Activated CD8-positive, alpha-beta T cell treated with anti-CD3 and anti-CD28 coated beads, Interleukin-2, amount 10 ng/mL, durations not matched to agents 7 days and 5 days (primary cell): ENCODE results near the gene TSPAN17. TPM values are rescaled to one million over a fixed set of nuclear protein-coding genes. Genes with fewer than 3 reads are reported as not detected.
A peak's percentile ranks its signal among the peaks of the same experiment; 100 is the strongest.

Source experiments
- ATAC-seq: fragments of 150-1000 bp; cut with Tn5 transposase; one replicate; pipeline ENCODE4 v1.10.0; 2021; ENCODE audit warnings: moderate library complexity
- CTCF ChIA-PET: fragments of 350-600 bp; sonication (Branson Sonifier 250); formaldehyde crosslinking; loops from one replicate; lab custom pipeline; 2021; ENCODE audit warnings: antibody characterized with exemption; lab: Charles Lee
- POLR2A ChIA-PET: fragments of 350-600 bp; sonication (Branson Sonifier 250); formaldehyde crosslinking; loops from one replicate; lab custom pipeline; 2021; ENCODE audit warnings: antibody characterized with exemption; lab: Charles Lee
- DNase-seq: peaks from one replicate; pipeline ENCODE4 v3.0.0-alpha.2; 2020
- H3K27ac Mint-ChIP-seq: one replicate; pipeline ENCODE4 v1.8.0; 2021; ENCODE audit warnings: mild to moderate bottlenecking, mixed read lengths
- H3K27me3 Mint-ChIP-seq: one replicate; pipeline ENCODE4 v1.8.0; 2021; ENCODE audit warnings: low read depth, mixed read lengths
- H3K36me3 Mint-ChIP-seq: one replicate; pipeline ENCODE4 v1.8.0; 2021; ENCODE audit warnings: low read depth, mixed read lengths
- H3K4me1 Mint-ChIP-seq: one replicate; pipeline ENCODE4 v1.8.0; 2021; ENCODE audit warnings: low read depth, mixed read lengths
- H3K4me3 Mint-ChIP-seq: one replicate; pipeline ENCODE4 v1.8.0; 2021; ENCODE audit warnings: mild to moderate bottlenecking, mixed read lengths
- H3K9me3 Mint-ChIP-seq: one replicate; pipeline ENCODE4 v1.8.0; 2022; ENCODE audit warnings: mixed read lengths; ENCODE audit not compliant: insufficient read depth
- total RNA-seq, 2 experiments: library from RNA; stranded (reverse); gene quantifications; one replicate each; pipeline ENCODE4 v1.2.3, GENCODE V29; 2021

Gene TSPAN17
- total RNA-seq, 2 experiments from 2014 or later: 41.6 to 47.4 TPM

- no peak overlapping the region for H3K4me3 Mint-ChIP-seq
- H3K27ac Mint-ChIP-seq: no peak overlapping the region
- H3K9me3 Mint-ChIP-seq: no peaks in the 10 kb centered on the region
- peaks cover 13% of the 10 kb centered on the region for H3K4me1 Mint-ChIP-seq
- DNase-seq (no peak), ATAC-seq (no peak)
- POLR2A ChIA-PET: interaction anchor here (1.0 kb wide), 1 partner anchor 21 kb away, joined by 4 read pairs; no protein-coding TSS in a partner anchor
- CTCF ChIA-PET: no interaction called here
- H3K27me3 Mint-ChIP-seq: peaks cover 58% of the 10 kb centered on the region
- no peaks in the 10 kb centered on the region for H3K36me3 Mint-ChIP-seq
Measured at GRCh38 chr5:176625512-176625911, 21.8 kb upstream of the TSPAN17 start.

DNA sequence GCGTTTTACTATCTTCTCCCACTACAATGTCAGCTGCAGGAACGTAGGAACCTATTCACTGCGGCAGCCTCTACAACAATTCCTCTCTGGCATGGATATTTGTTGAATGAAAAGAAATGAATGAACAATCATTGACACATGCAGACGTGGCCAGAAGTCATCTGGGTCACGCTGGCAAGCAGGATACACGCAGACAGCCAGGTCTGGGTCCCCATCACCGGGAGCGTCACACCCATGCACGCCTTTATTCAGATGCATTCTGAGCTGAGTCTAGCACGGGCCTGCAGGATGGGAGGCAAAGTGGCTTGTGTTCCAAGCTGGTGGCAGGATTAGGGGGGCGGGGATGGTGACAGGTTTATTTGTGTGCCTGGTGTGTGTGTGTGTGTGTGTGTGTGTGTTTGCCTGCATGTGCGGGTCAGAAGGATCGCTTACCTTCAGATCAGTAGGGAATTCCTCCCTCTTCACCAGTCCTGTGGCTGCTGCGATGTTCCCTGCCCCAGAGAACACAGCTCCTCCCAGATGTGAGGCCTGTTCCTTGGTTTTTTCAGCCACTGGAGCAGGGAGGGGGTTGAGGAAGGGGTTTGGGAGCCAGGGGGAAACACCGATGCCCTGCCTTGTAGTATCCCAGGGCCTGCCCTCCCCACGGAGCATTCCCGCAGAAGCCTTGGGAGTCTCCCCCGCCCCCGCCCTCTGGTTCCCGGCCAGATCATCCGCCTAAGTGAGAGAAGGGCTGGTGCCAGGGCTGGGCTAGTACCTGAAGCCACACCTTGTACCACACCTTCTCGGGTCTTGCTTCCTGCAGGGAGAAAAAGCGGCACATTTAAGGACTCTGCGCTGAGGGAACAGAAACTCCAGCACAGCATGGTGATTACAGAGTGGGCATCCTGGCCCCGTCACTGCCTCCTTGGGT lies 21.1 kb upstream of the TSPAN17 start:
- POLR2A ChIA-PET: interaction anchor here (1.0 kb wide), 1 partner anchor 21 kb away, joined by 4 read pairs; no protein-coding TSS in a partner anchor

GRCh38 chr5:176626876-176627236 lies 20.4 kb upstream of the TSPAN17 start:
- H3K36me3 Mint-ChIP-seq: no peaks in the 10 kb centered on the region
- ATAC-seq (no peak), DNase-seq (no peak)
- peaks cover 16% of the 10 kb centered on the region for H3K4me1 Mint-ChIP-seq
- no peaks in the 10 kb centered on the region for H3K9me3 Mint-ChIP-seq
- H3K27me3 Mint-ChIP-seq: peaks cover 62% of the 10 kb centered on the region
- CTCF ChIA-PET: no interaction called here
- no peak overlapping the region for H3K27ac Mint-ChIP-seq
- H3K4me3 Mint-ChIP-seq: no peak overlapping the region
- POLR2A ChIA-PET: no interaction called here

More for the DNA sequence above, 21.1 kb upstream of the TSPAN17 start:
- Mint-ChIP-seq H3K9me3 (no peaks in the 10 kb centered on the region), H3K36me3 (no peaks in the 10 kb centered on the region), H3K4me1 (peaks cover 16% of the 10 kb centered on the region), H3K27me3 (peaks cover 61% of the 10 kb centered on the region), H3K27ac (no peak overlapping the region), H3K4me3 (no peak overlapping the region)
- ATAC-seq: no peak
- no peak for DNase-seq
- CTCF ChIA-PET: no interaction called here

DNA sequence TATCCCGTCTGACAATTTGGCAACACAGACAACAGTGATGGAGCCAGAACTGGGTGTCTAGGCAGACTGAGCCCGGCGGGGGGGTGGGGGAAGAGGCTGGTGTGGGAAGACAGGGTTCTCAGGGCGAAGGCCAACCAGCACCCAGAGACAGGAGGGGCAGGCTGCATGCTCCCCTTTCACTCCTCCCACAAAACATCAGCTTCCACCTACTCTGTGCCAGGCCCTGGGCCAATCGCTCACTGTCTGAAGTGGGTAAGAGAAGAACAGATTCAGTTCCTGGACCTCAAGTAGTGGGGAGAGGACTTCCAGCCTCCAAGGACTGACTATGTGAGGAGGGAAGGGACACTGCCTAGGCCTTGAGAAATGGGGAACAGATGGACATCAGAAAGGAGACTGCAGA lies 19.7 kb upstream of the TSPAN17 start:
- Mint-ChIP-seq H3K4me1 (peaks cover 16% of the 10 kb centered on the region), H3K4me3 (no peak overlapping the region), H3K27ac (no peak overlapping the region), H3K27me3 (peaks cover 58% of the 10 kb centered on the region), H3K36me3 (no peaks in the 10 kb centered on the region), H3K9me3 (no peaks in the 10 kb centered on the region)
- ATAC-seq: no peak
- ChIA-PET CTCF (no interaction called here), POLR2A (no interaction called here)
- no peak for DNase-seq

DNA sequence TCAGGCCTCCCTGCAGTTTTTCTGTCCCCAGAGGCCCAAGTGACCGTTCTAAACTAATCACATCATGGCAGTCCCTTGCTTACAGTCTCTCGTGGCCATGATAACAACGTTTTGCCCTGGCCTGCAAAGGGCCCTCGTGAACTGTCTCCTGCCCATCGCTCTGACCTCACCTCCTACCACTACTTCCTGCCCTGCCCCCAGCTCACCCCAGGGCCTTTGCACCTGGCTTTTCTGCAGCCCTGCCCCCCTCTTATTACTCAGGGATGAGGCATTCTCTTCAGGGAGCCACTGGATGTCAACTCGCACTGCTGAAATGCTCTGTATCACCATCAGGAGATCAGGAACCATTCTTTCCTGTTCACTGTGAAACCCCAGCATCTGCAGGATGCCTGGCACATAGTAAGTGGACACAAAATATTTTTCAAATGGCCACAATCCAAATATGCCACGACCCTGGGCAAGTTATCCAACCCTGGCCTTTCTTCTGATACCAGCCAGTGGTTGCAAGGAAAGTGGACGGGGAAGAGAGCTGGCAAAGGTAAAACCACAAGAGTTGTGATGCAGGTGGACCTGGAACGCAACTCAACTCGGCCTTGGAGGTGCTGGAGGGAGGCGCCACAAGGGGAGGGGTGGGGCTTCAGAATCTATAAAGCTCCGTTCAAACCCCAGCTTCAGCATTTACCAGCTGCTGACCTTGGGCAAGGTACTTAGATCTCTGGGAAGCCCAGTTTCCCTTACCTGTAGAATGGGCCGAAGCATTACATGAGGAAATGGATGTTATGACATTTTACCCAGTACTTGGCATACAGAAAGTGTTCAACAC lies 18.7 kb upstream of the TSPAN17 start:
- no peaks in the 10 kb centered on the region for H3K9me3 Mint-ChIP-seq
- CTCF ChIA-PET: interaction anchor here (0.6 kb wide), 1 partner anchor 178 kb away, joined by 3 read pairs; no protein-coding TSS in a partner anchor
- ATAC-seq (no peak), DNase-seq (no peak)
- no peak overlapping the region for H3K4me3 Mint-ChIP-seq
- H3K27me3 Mint-ChIP-seq: peaks cover 65% of the 10 kb centered on the region
- H3K36me3 Mint-ChIP-seq: no peaks in the 10 kb centered on the region
- POLR2A ChIA-PET: no interaction called here
- peaks cover 18% of the 10 kb centered on the region for H3K4me1 Mint-ChIP-seq
- no peak overlapping the region for H3K27ac Mint-ChIP-seq

DNA sequence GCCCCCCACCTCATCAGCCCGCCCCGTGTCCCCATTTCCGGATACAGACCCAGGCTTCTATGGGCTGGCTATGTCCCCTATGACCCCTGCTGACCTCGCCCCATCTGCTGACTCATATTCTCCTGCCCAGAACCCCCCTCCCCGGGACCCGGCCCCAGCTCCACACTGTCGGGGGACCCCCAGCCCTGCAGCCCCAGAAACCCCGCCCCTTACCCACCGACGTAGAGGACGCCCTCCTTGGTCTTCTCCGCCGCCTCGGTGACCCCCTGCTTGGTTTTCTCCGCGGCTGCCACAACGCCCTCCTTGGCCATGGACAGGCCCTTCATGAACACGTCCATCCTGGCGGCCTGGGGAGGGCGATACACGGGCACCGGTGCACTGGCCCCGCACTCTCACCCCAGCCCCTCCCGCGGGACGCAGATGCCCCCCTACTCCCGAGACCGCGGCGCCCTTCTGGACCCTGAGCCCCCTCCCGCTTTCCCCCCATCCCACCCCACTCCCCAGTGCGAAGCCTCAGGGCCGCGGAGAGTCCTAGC lies 17.9 kb upstream of the TSPAN17 start:
- no peaks in the 10 kb centered on the region for H3K36me3 Mint-ChIP-seq
- no peak for ATAC-seq
- DNase-seq: no peak
- peaks cover 66% of the 10 kb centered on the region for H3K27me3 Mint-ChIP-seq
- ChIA-PET CTCF (interaction anchor here (1.3 to 2.3 kb wide), 3 partner anchors 18 to 900 kb away, joined by 3 to 15 read pairs (median 6); partner anchors contain the start of gene TSPAN17), POLR2A (interaction anchor here (1.6 kb wide), 1 partner anchor 18 kb away, joined by 4 read pairs; the partner anchor contains the start of gene TSPAN17)
- H3K9me3 Mint-ChIP-seq: no peaks in the 10 kb centered on the region
- H3K4me3 Mint-ChIP-seq: no peak overlapping the region
- H3K4me1 Mint-ChIP-seq: peaks cover 25% of the 10 kb centered on the region
- H3K27ac Mint-ChIP-seq: no peak overlapping the region

GRCh38 chr5:176629853-176630680 lies 17.2 kb upstream of the TSPAN17 start, which contains the start of the genes EIF4E1B and SNCB:
Gene EIF4E1B (plus strand): TSS chr5:176630675. CDS start chr5:176642788, 12,113 bp downstream.
Gene SNCB (minus strand): TSS chr5:176630534. CDS start chr5:176629654, 880 bp downstream.
- POLR2A ChIA-PET: interaction anchor here (0.8 to 1.6 kb wide), 3 partner anchors 8 to 217 kb away, joined by 3 to 4 read pairs (median 3); partner anchors contain the start of gene TSPAN17
- no peaks in the 10 kb centered on the region for H3K9me3 Mint-ChIP-seq
- peak within 1 kb of the TSS; percentile 19 for H3K27ac Mint-ChIP-seq
- DNase-seq: peak; percentile 64
- H3K36me3 Mint-ChIP-seq: no peaks in the 10 kb centered on the region
- CTCF ChIA-PET: interaction anchor here (0.7 to 2.3 kb wide), 6 partner anchors 8 to 900 kb away, joined by 3 to 15 read pairs (median 4); partner anchors contain the start of gene TSPAN17
- H3K27me3 Mint-ChIP-seq: peaks cover 68% of the 10 kb centered on the region
- peak; percentile 94 for ATAC-seq
- H3K4me3 Mint-ChIP-seq: peak within 1 kb of the TSS; percentile 11
- H3K4me1 Mint-ChIP-seq: peaks cover 25% of the 10 kb centered on the region

- ChIA-PET CTCF (interaction anchor here (0.7 to 2.3 kb wide), 6 partner anchors 9 to 901 kb away, joined by 3 to 15 read pairs (median 4); partner anchors contain the start of gene TSPAN17), POLR2A (interaction anchor here (0.8 to 1.6 kb wide), 3 partner anchors 9 to 216 kb away, joined by 3 to 4 read pairs (median 3); partner anchors contain the start of gene TSPAN17)
- Mint-ChIP-seq H3K4me3 (peak overlapping the region; percentile 11), H3K9me3 (no peaks in the 10 kb centered on the region), H3K36me3 (no peaks in the 10 kb centered on the region), H3K27ac (peak overlapping the region; percentile 19), H3K4me1 (peaks cover 25% of the 10 kb centered on the region), H3K27me3 (peaks cover 69% of the 10 kb centered on the region)
- ATAC-seq (no peak), DNase-seq (no peak)
Measured at GRCh38 chr5:176630681-176631222, 16.5 kb upstream of the TSPAN17 start.

DNA sequence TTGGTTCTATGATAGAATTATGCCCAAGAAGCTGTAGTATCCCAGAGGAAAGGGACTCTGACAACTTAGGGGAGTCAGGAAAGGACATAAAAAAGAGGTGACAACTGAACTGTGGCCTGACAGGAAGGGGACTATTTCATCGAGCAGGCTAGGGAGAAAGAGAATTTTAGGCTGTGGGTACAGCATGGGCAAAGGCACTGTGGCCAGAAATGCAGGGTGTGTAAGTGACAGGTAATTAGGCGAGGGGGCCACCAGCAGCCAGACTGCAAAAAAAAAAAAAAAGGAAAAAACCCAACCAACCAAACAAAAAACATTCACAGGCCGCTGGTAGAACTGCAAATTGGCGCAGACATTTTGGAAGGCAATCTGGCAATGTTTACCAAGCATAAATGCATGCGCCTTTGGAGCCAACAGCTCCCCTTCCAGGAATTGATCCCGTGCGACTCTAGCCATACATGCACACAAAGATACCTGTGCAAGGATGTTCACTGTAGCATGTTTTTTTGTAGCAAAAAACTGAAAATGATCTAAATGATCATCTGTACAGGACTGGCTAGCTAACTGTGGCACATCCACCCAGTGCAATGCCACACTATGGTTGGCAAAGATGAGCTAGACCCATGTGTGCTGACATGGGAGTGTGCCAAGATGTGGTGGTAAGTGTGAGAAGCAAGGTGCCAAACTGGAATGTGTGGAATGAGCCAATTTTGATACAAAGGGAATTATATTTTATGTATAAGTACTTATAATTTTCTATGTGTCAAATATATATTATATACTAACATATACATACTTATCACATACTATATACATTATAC lies 15.7 kb upstream of the TSPAN17 start:
- peaks cover 25% of the 10 kb centered on the region for H3K4me1 Mint-ChIP-seq
- H3K4me3 Mint-ChIP-seq: no peak overlapping the region
- ChIA-PET POLR2A (no interaction called here), CTCF (interaction anchor here (2.3 kb wide), 1 partner anchor 29 kb away, joined by 15 read pairs; no protein-coding TSS in a partner anchor)
- H3K9me3 Mint-ChIP-seq: no peaks in the 10 kb centered on the region
- peaks cover 65% of the 10 kb centered on the region for H3K27me3 Mint-ChIP-seq
- no peak for ATAC-seq
- H3K27ac Mint-ChIP-seq: no peak overlapping the region
- H3K36me3 Mint-ChIP-seq: no peaks in the 10 kb centered on the region
- DNase-seq: no peak
